SK-N-SH (cell line): ENCODE results near the gene RMI2. TPM values are rescaled to one million over a fixed set of nuclear protein-coding genes. Genes with fewer than 3 reads are reported as not detected.

Experiments
- CTCF ChIA-PET: fragments of 300-600, 350-600 bp; formaldehyde crosslinking; extraction: SDS; loops from one replicate; lab custom pipeline; 2021; lab: Yijun Ruan, JAX
- POLR2A ChIA-PET: fragments of 350-600 bp; sonication (Branson Sonifier 250); formaldehyde crosslinking; extraction: SDS; loops from one replicate; lab custom pipeline; 2020; ENCODE audit warnings: antibody characterized with exemption, inconsistent platforms; lab: Yijun Ruan, JAX
- DNase-seq: peaks from one replicate; pipeline ENCODE4 v3.0.0; 2012
- H2AFZ ChIP-seq: fragments of 200-600 bp; sonication (generic); 2 replicates; pipeline ENCODE4 v1.8.1; 2016; ENCODE audit warnings: antibody characterized with exemption, mild to moderate bottlenecking, low read depth
- H3F3A ChIP-seq: fragments of 200-600 bp; sonication (generic); replicated peaks from 2 replicates; pipeline ENCODE3; 2016; ENCODE audit warnings: antibody characterized with exemption, mild to moderate bottlenecking; ENCODE audit not compliant: insufficient read depth
- H3K27ac ChIP-seq, 2 experiments: fragments of 200-500 bp in 1 of 2; fragments of 200-600 bp in 1 of 2; sonication (Bioruptor generic) in 1 of 2; sonication (generic), shearing (Covaris generic) in 1 of 2; 2 replicates each; pipeline versions ENCODE4 v1.5.1 to v1.6.1; 2014 to 2016; ENCODE audit warnings: low read depth in 2 of 2, inconsistent platforms in 1 of 2, low read length in 1 of 2, mild to moderate bottlenecking in 1 of 2, mixed read lengths in 1 of 2
- H3K27me3 ChIP-seq: fragments of 200-600 bp; sonication (generic), shearing (Covaris generic); 2 replicates; pipeline ENCODE4 v1.6.1; 2016; ENCODE audit warnings: mixed run types; ENCODE audit not compliant: insufficient read depth
- H3K36me3 ChIP-seq, 2 experiments: fragments of 200-500 bp in 1 of 2; fragments of 200-600 bp in 1 of 2; sonication (Bioruptor generic) in 1 of 2; sonication (generic) in 1 of 2; replicated peaks in 1 of 2; 2 replicates each; pipeline versions ENCODE3 to v1.5.1; 2014 to 2016; ENCODE audit warnings: low read length in 1 of 2, mild to moderate bottlenecking in 1 of 2; ENCODE audit not compliant: insufficient read depth in 2 of 2, control insufficient read depth in 1 of 2
- H3K4me1 ChIP-seq, 2 experiments: fragments of 200-500 bp in 1 of 2; fragments of 200-600 bp in 1 of 2; sonication (Bioruptor generic) in 1 of 2; sonication (generic), shearing (Covaris generic) in 1 of 2; 2 replicates each; pipeline versions ENCODE4 v1.5.1 to v1.6.1; 2014 to 2016; ENCODE audit warnings: low read depth in 1 of 2, low read length in 1 of 2, mixed run types in 1 of 2; ENCODE audit not compliant: insufficient read depth in 2 of 2, control insufficient read depth in 1 of 2
- H3K4me2 ChIP-seq: fragments of 200-600 bp; sonication (generic), shearing (Covaris generic); 2 replicates; pipeline ENCODE4 v1.6.1; 2017; ENCODE audit warnings: mixed run types
- H3K4me3 ChIP-seq, 2 experiments: fragments of 200-500 bp in 1 of 2; fragments of 200-600 bp in 1 of 2; sonication (Bioruptor generic) in 1 of 2; sonication (generic), shearing (Covaris generic) in 1 of 2; 2 replicates each; pipeline versions ENCODE4 v1.5.1 to v1.8.1; 2014 to 2016; ENCODE audit warnings: low read depth in 2 of 2, inconsistent platforms in 1 of 2, low read length in 1 of 2, mild to moderate bottlenecking in 1 of 2, mixed read lengths in 1 of 2, moderate library complexity in 1 of 2
- H3K79me2 ChIP-seq: fragments of 200-600 bp; sonication (generic); 2 replicates; pipeline ENCODE4 v1.8.1; 2017; ENCODE audit warnings: mild to moderate bottlenecking; ENCODE audit not compliant: insufficient read depth
- H3K9ac ChIP-seq: fragments of 200-600 bp; sonication (generic); 2 replicates; pipeline ENCODE4 v1.6.1; 2017; ENCODE audit warnings: mixed run types
- H3K9me2 ChIP-seq: fragments of 200-600 bp; sonication (generic); 2 replicates; pipeline ENCODE4 v1.6.1; 2017; ENCODE audit warnings: mixed run types
- H3K9me3 ChIP-seq: fragments of 200-600 bp; sonication (generic); 2 replicates; pipeline ENCODE4 v1.6.1; 2017; ENCODE audit warnings: mixed run types, mild to moderate bottlenecking, moderate library complexity
- H4K20me1 ChIP-seq: fragments of 200-600 bp; sonication (generic); 2 replicates; pipeline ENCODE4 v1.6.1; 2017; ENCODE audit warnings: mild to moderate bottlenecking, mixed run types; ENCODE audit not compliant: insufficient read depth
- ELF1 ChIP-seq: IDR thresholded peaks from 2 replicates; pipeline ENCODE4 v1.4.0; 2012
- FOXM1 ChIP-seq: IDR thresholded peaks from 2 replicates; pipeline ENCODE4 v1.4.0; 2012; ENCODE audit warnings: low read depth, mild to moderate bottlenecking
- GATA2 ChIP-seq: sonication (generic); formaldehyde crosslinking; IDR thresholded peaks from 2 replicates; pipeline ENCODE4 v1.5.0; 2020; ENCODE audit warnings: mild to moderate bottlenecking, missing genetic modification reagents
- NFIC ChIP-seq: IDR thresholded peaks from 2 replicates; pipeline ENCODE4 v1.4.0; 2012; ENCODE audit warnings: borderline replicate concordance
- RCOR1 ChIP-seq: fragments of 150-350 bp; IDR thresholded peaks from 2 replicates; pipeline ENCODE4 v1.6.1; 2017; ENCODE audit warnings: antibody characterized with exemption, low read length
- REST ChIP-seq: IDR thresholded peaks from 2 replicates; pipeline ENCODE4 v1.6.1; 2012; ENCODE audit warnings: mild to moderate bottlenecking, low read depth, low read length, moderate library complexity
- RFX5 ChIP-seq: IDR thresholded peaks from 2 replicates; pipeline ENCODE4 v1.6.1; 2012; ENCODE audit warnings: mild to moderate bottlenecking, improper control_type of control experiment, low read length
- RXRA ChIP-seq: IDR thresholded peaks from 2 replicates; pipeline ENCODE4 v1.4.0; 2012; ENCODE audit warnings: low read depth, mild to moderate bottlenecking, borderline replicate concordance
- SMC3 ChIP-seq: IDR thresholded peaks from 2 replicates; pipeline ENCODE4 v1.6.1; 2012; ENCODE audit warnings: low read depth, low read length, improper control_type of control experiment
- TAF1 ChIP-seq: IDR thresholded peaks from 2 replicates; pipeline ENCODE4 v1.6.1; 2012; ENCODE audit warnings: low read depth, mild to moderate bottlenecking, low read length, moderate library complexity, borderline replicate concordance
- YY1 ChIP-seq: IDR thresholded peaks from 2 replicates; pipeline ENCODE4 v1.4.0; 2012; ENCODE audit warnings: low read depth, mild to moderate bottlenecking
- WGBS: methylation state at CpG from one replicate; pipeline ENCODE4 v1.1.6; 2017; ENCODE audit warnings: low lambda C conversion rate; 5-methylcytosine and 5-hydroxymethylcytosine counted together
- polyA plus RNA-seq, 3 experiments: library from polyadenylated mRNA; depleted of rRNA; stranded (reverse); fragments of >200 nt; gene quantifications; 2 replicates each; pipeline ENCODE4 v1.2.3, GENCODE V29; 2012
- TF ChIP-seq, protein P1 (sequence below): fragments of 200-600 bp; sonication (generic); IDR thresholded peaks from 2 replicates; pipeline ENCODE4 v1.6.1; 2017; ENCODE audit warnings: antibody characterized with exemption, mild to moderate bottlenecking, moderate library complexity
- TF ChIP-seq, protein P2 (sequence below): IDR thresholded peaks from 2 replicates; pipeline ENCODE4 v1.4.0; 2012; ENCODE audit warnings: low read depth, borderline replicate concordance
- TF ChIP-seq, protein P3 (sequence below): IDR thresholded peaks from 2 replicates; pipeline ENCODE4 v1.4.0; 2012; ENCODE audit warnings: low read depth
- TF ChIP-seq, protein P4 (sequence below): fragments of 150-350 bp; IDR thresholded peaks from 2 replicates; pipeline ENCODE4 v1.6.1; 2017; ENCODE audit warnings: antibody characterized with exemption, low read length, low read depth, borderline replicate concordance

Gene RMI2
- polyA plus RNA-seq, 1 of the 3 experiments (the other 2 are of a cell fraction) = 8.5 TPM

GRCh38 chr16:11296351-11296705, 48.9 kb upstream of the RMI2 start:
- ChIA-PET CTCF (interaction anchor here (1.0 to 2.8 kb wide), 6 partner anchors 37 to 342 kb away, joined by 3 to 23 read pairs (median 6); partner anchors contain the start of gene SOCS1), POLR2A (no interaction called here)
- TF ChIP-seq NFIC (no peak), RXRA (no peak), TAF1 (no peak), GATA2 (CRISPR knock-in tag) (no peak), RFX5 (no peak), FOXM1 (no peak), SMC3 (no peak), ELF1 (no peak), REST (no peak), YY1 (no peak), RCOR1 (no peak)
- TF ChIP-seq, protein P1, sequence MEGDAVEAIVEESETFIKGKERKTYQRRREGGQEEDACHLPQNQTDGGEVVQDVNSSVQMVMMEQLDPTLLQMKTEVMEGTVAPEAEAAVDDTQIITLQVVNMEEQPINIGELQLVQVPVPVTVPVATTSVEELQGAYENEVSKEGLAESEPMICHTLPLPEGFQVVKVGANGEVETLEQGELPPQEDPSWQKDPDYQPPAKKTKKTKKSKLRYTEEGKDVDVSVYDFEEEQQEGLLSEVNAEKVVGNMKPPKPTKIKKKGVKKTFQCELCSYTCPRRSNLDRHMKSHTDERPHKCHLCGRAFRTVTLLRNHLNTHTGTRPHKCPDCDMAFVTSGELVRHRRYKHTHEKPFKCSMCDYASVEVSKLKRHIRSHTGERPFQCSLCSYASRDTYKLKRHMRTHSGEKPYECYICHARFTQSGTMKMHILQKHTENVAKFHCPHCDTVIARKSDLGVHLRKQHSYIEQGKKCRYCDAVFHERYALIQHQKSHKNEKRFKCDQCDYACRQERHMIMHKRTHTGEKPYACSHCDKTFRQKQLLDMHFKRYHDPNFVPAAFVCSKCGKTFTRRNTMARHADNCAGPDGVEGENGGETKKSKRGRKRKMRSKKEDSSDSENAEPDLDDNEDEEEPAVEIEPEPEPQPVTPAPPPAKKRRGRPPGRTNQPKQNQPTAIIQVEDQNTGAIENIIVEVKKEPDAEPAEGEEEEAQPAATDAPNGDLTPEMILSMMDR = no peak
- TF ChIP-seq, protein P2, sequence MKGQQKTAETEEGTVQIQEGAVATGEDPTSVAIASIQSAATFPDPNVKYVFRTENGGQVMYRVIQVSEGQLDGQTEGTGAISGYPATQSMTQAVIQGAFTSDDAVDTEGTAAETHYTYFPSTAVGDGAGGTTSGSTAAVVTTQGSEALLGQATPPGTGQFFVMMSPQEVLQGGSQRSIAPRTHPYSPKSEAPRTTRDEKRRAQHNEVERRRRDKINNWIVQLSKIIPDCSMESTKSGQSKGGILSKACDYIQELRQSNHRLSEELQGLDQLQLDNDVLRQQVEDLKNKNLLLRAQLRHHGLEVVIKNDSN = no peak
- TF ChIP-seq, protein P3, sequence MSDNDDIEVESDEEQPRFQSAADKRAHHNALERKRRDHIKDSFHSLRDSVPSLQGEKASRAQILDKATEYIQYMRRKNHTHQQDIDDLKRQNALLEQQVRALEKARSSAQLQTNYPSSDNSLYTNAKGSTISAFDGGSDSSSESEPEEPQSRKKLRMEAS = no peak
- TF ChIP-seq, protein P4, sequence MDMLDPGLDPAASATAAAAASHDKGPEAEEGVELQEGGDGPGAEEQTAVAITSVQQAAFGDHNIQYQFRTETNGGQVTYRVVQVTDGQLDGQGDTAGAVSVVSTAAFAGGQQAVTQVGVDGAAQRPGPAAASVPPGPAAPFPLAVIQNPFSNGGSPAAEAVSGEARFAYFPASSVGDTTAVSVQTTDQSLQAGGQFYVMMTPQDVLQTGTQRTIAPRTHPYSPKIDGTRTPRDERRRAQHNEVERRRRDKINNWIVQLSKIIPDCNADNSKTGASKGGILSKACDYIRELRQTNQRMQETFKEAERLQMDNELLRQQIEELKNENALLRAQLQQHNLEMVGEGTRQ = no peak
- no peak overlapping the region for H3K9ac ChIP-seq
- no peaks in the 10 kb centered on the region for H3K79me2 ChIP-seq
- H3K4me1 ChIP-seq = peaks cover 0 to 16% of the 10 kb centered on the region in 2 experiments; a peak in 2 of 4 replicates
- no peak overlapping the region for H3K4me2 ChIP-seq
- no peaks in the 10 kb centered on the region for H3K9me3 ChIP-seq
- no peak overlapping the region; a peak in 1 of 4 replicates for H3K27ac ChIP-seq
- H4K20me1 ChIP-seq = no peaks in the 10 kb centered on the region
- no peak overlapping the region for H3K4me3 ChIP-seq
- no peaks in the 10 kb centered on the region for H3K27me3 ChIP-seq
- H3K36me3 ChIP-seq = no peaks in the 10 kb centered on the region
- 90% methylated on average over 3 of the region's 3 CpGs for WGBS
- no peak for DNase-seq
- peaks cover 3% of the 10 kb centered on the region for H3F3A ChIP-seq
- no peaks in the 10 kb centered on the region for H3K9me2 ChIP-seq
- H2AFZ ChIP-seq = no peak overlapping the region
